GM23338 (cell line): ENCODE data around the gene GALNT16.

Experiments
- EZH2 ChIP-seq: fragments of 200-600 bp; sonication (generic); IDR thresholded peaks from one replicate; pipeline ENCODE4 v1.8.0; 2017; ENCODE audit warnings: antibody characterized with exemption, mild to moderate bottlenecking, low read depth; ENCODE audit not compliant: unreplicated experiment
- TF ChIP-seq, protein P1 (sequence below), 2 experiments: fragments of 200-600 bp in 1 of 2; sonication (generic) in 1 of 2; conservative IDR thresholded peaks; 2 replicates each; pipeline versions ENCODE4 v1.5.1 to v1.6.1; 2016 to 2017; ENCODE audit warnings: antibody characterized with exemption in 2 of 2, low read depth in 2 of 2, mild to moderate bottlenecking in 2 of 2, moderate library complexity in 1 of 2
- TF ChIP-seq, protein P2 (sequence below): fragments of 250-450 bp; sonication (Bioruptor Pico); IDR thresholded peaks from 2 replicates; pipeline ENCODE4 v1.5.0; 2020; ENCODE audit warnings: mild to moderate bottlenecking, moderate library complexity

DNA sequence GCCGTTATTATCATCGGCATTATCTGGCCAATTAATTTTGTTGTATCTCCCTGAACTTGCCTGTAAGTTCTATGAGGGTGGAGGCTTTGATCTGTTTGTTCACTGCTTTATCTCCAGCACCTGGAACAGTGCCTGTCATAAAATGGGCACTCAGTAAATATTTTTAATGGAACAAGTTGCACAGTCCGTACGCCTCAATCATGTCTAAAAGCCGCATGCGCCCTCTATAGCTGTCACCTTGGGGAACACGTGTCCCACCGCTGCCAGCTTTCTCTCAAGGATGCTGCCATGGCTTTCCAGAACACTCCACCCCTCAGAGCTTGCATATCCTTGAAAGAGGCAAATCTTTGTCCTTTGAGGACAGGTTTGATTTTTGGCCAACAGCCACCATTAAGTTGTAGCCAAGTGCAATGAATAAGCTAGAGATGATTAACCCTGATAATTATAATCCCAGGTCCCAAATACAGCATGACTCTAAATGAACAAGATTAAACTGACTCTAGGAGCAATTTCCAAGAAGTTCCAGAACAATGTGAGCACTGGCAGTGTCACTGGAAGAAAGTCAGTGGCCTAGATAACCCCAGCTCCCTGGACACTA lies 83.1 kb downstream of the GALNT16 start:
- TF ChIP-seq, protein P1, sequence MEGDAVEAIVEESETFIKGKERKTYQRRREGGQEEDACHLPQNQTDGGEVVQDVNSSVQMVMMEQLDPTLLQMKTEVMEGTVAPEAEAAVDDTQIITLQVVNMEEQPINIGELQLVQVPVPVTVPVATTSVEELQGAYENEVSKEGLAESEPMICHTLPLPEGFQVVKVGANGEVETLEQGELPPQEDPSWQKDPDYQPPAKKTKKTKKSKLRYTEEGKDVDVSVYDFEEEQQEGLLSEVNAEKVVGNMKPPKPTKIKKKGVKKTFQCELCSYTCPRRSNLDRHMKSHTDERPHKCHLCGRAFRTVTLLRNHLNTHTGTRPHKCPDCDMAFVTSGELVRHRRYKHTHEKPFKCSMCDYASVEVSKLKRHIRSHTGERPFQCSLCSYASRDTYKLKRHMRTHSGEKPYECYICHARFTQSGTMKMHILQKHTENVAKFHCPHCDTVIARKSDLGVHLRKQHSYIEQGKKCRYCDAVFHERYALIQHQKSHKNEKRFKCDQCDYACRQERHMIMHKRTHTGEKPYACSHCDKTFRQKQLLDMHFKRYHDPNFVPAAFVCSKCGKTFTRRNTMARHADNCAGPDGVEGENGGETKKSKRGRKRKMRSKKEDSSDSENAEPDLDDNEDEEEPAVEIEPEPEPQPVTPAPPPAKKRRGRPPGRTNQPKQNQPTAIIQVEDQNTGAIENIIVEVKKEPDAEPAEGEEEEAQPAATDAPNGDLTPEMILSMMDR (conservative IDR thresholded peaks at IDR 0.05; ENCODE audit: low read depth in 2 of 2): no peak
- TF ChIP-seq, protein P2, sequence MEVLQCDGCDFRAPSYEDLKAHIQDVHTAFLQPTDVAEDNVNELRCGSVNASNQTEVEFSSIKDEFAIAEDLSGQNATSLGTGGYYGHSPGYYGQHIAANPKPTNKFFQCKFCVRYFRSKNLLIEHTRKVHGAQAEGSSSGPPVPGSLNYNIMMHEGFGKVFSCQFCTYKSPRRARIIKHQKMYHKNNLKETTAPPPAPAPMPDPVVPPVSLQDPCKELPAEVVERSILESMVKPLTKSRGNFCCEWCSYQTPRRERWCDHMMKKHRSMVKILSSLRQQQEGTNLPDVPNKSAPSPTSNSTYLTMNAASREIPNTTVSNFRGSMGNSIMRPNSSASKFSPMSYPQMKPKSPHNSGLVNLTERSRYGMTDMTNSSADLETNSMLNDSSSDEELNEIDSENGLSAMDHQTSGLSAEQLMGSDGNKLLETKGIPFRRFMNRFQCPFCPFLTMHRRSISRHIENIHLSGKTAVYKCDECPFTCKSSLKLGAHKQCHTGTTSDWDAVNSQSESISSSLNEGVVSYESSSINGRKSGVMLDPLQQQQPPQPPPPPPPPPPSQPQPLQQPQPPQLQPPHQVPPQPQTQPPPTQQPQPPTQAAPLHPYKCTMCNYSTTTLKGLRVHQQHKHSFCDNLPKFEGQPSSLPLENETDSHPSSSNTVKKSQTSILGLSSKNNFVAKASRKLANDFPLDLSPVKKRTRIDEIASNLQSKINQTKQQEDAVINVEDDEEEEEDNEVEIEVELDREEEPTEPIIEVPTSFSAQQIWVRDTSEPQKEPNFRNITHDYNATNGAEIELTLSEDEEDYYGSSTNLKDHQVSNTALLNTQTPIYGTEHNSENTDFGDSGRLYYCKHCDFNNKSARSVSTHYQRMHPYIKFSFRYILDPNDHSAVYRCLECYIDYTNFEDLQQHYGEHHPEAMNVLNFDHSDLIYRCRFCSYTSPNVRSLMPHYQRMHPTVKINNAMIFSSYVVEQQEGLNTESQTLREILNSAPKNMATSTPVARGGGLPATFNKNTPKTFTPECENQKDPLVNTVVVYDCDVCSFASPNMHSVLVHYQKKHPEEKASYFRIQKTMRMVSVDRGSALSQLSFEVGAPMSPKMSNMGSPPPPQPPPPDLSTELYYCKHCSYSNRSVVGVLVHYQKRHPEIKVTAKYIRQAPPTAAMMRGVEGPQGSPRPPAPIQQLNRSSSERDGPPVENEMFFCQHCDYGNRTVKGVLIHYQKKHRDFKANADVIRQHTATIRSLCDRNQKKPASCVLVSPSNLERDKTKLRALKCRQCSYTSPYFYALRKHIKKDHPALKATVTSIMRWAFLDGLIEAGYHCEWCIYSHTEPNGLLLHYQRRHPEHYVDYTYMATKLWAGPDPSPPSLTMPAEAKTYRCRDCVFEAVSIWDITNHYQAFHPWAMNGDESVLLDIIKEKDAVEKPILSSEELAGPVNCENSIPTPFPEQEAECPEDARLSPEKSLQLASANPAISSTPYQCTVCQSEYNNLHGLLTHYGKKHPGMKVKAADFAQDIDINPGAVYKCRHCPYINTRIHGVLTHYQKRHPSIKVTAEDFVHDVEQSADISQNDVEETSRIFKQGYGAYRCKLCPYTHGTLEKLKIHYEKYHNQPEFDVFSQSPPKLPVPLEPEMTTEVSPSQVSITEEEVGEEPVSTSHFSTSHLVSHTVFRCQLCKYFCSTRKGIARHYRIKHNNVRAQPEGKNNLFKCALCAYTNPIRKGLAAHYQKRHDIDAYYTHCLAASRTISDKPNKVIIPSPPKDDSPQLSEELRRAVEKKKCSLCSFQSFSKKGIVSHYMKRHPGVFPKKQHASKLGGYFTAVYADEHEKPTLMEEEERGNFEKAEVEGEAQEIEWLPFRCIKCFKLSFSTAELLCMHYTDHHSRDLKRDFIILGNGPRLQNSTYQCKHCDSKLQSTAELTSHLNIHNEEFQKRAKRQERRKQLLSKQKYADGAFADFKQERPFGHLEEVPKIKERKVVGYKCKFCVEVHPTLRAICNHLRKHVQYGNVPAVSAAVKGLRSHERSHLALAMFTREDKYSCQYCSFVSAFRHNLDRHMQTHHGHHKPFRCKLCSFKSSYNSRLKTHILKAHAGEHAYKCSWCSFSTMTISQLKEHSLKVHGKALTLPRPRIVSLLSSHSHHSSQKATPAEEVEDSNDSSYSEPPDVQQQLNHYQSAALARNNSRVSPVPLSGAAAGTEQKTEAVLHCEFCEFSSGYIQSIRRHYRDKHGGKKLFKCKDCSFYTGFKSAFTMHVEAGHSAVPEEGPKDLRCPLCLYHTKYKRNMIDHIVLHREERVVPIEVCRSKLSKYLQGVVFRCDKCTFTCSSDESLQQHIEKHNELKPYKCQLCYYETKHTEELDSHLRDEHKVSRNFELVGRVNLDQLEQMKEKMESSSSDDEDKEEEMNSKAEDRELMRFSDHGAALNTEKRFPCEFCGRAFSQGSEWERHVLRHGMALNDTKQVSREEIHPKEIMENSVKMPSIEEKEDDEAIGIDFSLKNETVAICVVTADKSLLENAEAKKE: no peak
- no peak for TF ChIP-seq EZH2
